Measurements from ENCODE around the gene KRTAP5-5. TPM values are rescaled to one million over a fixed set of nuclear protein-coding genes. Genes with fewer than 3 reads are reported as not detected.

KRTAP5-5 gene
- total and polyA plus RNA-seq, 2 donors (not counting 3 experiments of a cell fraction or from before 2014, with no cell fraction given) = not detected

- Histone ChIP-seq H3K36me3 (ENCODE audit: control insufficient read depth in 2 of 2, extremely low read depth in 1 of 2, insufficient read depth in 2 of 2, low read length in 2 of 2) (no peaks in the 10 kb centered on the region), H3K9ac (replicated peaks; ENCODE audit: extremely low read depth, insufficient read depth, low read length) (no peak overlapping the region), H3K79me2 (ENCODE audit: control insufficient read depth, insufficient read depth, low read length) (no peaks in the 10 kb centered on the region), H3K9me3 (replicated peaks; ENCODE audit: control insufficient read depth, insufficient read depth, low read length) (no peaks in the 10 kb centered on the region), H4K20me1 (replicated peaks; ENCODE audit: control insufficient read depth, extremely low read depth, insufficient read depth, low read length) (no peaks in the 10 kb centered on the region), H3K4me3 (replicated peaks in 1 of 3; ENCODE audit: insufficient read depth in 1 of 3, low read depth in 1 of 3, low read length in 3 of 3) (no peak overlapping the region), H3K4me1 (ENCODE audit: control insufficient read depth, extremely low read depth, insufficient read depth, low read length) (no peaks in the 10 kb centered on the region), H3K27ac (ENCODE audit: insufficient read depth, low read depth, low read length) (no peak overlapping the region), H3K27me3 (ENCODE audit: control insufficient read depth in 2 of 2, insufficient read depth in 2 of 2, low read length in 2 of 2) (peaks cover 19 to 22% of the 10 kb centered on the region in 2 experiments), H2AFZ (ENCODE audit: low read depth, low read length) (no peak overlapping the region), H3K9me1 (replicated peaks; ENCODE audit: control insufficient read depth, extremely low read depth, insufficient read depth, low read length) (no peaks in the 10 kb centered on the region), H3K4me2 (ENCODE audit: insufficient read depth, low read length) (no peak overlapping the region)
- intact Hi-C loops (cut with micrococcal nuclease) (no loop called here), dilution Hi-C loops (cut with MboI; ENCODE audit: extremely low pct_ligation_motif_present, low sequenced_read_pairs) (no loop called here)
- BruUV-seq (replicated peaks) = no TSS peak
- TF ChIP-seq CTCF (IDR thresholded peaks at IDR 0.05; ENCODE audit: extremely low read depth in 1 of 2, insufficient read depth in 1 of 2, low read depth in 1 of 2, low read length in 2 of 2) = no peak
- TF ChIP-seq EZH2 (IDR thresholded peaks at IDR 0.05; ENCODE audit: borderline replicate concordance, low read depth, low read length, severe bottlenecking) = no peak
- TF ChIP-seq MAX (IDR thresholded peaks at IDR 0.05; ENCODE audit: insufficient read depth, insufficient read length) = no peak
- TF ChIP-seq POLR2A (IDR thresholded peaks at IDR 0.05; ENCODE audit: low read depth, low read length) = no peak
- TF ChIP-seq POLR2AphosphoS5 (IDR thresholded peaks at IDR 0.05; ENCODE audit: insufficient read depth, low read depth, low read length) = no peak
- TF ChIP-seq FOS (IDR thresholded peaks at IDR 0.05; ENCODE audit: borderline replicate concordance, insufficient read depth, low read length) = no peak
- no peak for TF ChIP-seq JUN (IDR thresholded peaks at IDR 0.05; ENCODE audit: borderline replicate concordance, insufficient read depth, insufficient read length, low read depth)
- TF ChIP-seq MYC (IDR thresholded peaks at IDR 0.05; ENCODE audit: low read depth, low read length) = no peak
- TF ChIP-seq GATA2 (IDR thresholded peaks at IDR 0.05; ENCODE audit: insufficient read depth, insufficient read length, low read depth, low read length) = no peak
- no peak for DNase-seq (ENCODE audit: low read depth, low spot score)
- CTCF ChIA-PET = interaction anchor here (2.0 kb wide), 1 partner anchor 20 kb away, joined by 8 read pairs; no protein-coding TSS in a partner anchor
- no peak for FAIRE-seq
- POLR2A ChIA-PET = no interaction called here
Measured at GRCh38 chr11:1673446-1674172, 44.0 kb downstream of the KRTAP5-5 start.
